Stromal cell of bone marrow (primary cell): Measurements from ENCODE around the gene RMND5A.

Experiments
- DNase-seq: peaks from one replicate; pipeline ENCODE4 v3.0.0-alpha.2; 2012; ENCODE audit warnings: low read depth

The RMND5A gene

GRCh38 chr2:86791573-86791972 lies 71.5 kb downstream of the RMND5A start:
- no peak for DNase-seq

GRCh38 chr2:86793752-86794151 lies 73.7 kb downstream of the RMND5A start:
- no peak for DNase-seq

- no peak for DNase-seq
These were observed 74.8 kb downstream of the RMND5A start for GRCh38 chr2:86794861-86795260.

GRCh38 chr2:86800856-86801567 lies 80.9 kb downstream of the RMND5A start:
- no peak for DNase-seq

GRCh38 chr2:86806059-86806857 lies 86.2 kb downstream of the RMND5A start:
- no peak for DNase-seq

- no peak for DNase-seq
These were observed 87.0 kb downstream of the RMND5A start for GRCh38 chr2:86807133-86807467.

- no peak for DNase-seq
These were observed 87.6 kb downstream of the RMND5A start for GRCh38 chr2:86807468-86808275.

GRCh38 chr2:86808315-86809161 lies 88.4 kb downstream of the RMND5A start:
- peak; percentile 31 for DNase-seq

- no peak for DNase-seq
These were observed 89.5 kb downstream of the RMND5A start for GRCh38 chr2:86809481-86810121.

GRCh38 chr2:86815611-86816010 lies 95.5 kb downstream of the RMND5A start:
- no peak for DNase-seq

- DNase-seq, result no peak
These were observed 98.2 kb downstream of the RMND5A start for GRCh38 chr2:86818114-86818801.

GRCh38 chr2:86818957-86819356 lies 98.9 kb downstream of the RMND5A start:
- no peak for DNase-seq

GRCh38 chr2:86821306-86821705 lies 101.2 kb downstream of the RMND5A start:
- no peak for DNase-seq

GRCh38 chr2:86821842-86822241 lies 101.8 kb downstream of the RMND5A start:
- no peak for DNase-seq

- DNase-seq, result no peak
These were observed 102.7 kb downstream of the RMND5A start for GRCh38 chr2:86822668-86823345.

- no peak for DNase-seq
These were observed 105.1 kb downstream of the RMND5A start for GRCh38 chr2:86825036-86825692.

GRCh38 chr2:86825693-86826381 lies 105.7 kb downstream of the RMND5A start:
- DNase-seq, result no peak

- no peak for DNase-seq
These were observed 106.9 kb downstream of the RMND5A start for GRCh38 chr2:86826951-86827350.
